Measurements from ENCODE around the gene TMEM219.
A peak's percentile ranks its signal among the peaks of the same experiment; 100 is the strongest.

Gene TMEM219

GRCh38 chr16:29983420-29984136 lies 21.7 kb downstream of the TMEM219 start:
- DNase-seq, result no peak

- DNase-seq, result no peak
These were observed 22.4 kb downstream of the TMEM219 start for GRCh38 chr16:29984137-29984763.

- no peak for DNase-seq
These were observed 22.9 kb downstream of the TMEM219 start for GRCh38 chr16:29984764-29985147.

GRCh38 chr16:29985271-29985811 lies 23.5 kb downstream of the TMEM219 start:
- no peak for DNase-seq

- no peak for DNase-seq
These were observed 24.4 kb downstream of the TMEM219 start for GRCh38 chr16:29986231-29986630.

- no peak for DNase-seq
These were observed 25.1 kb downstream of the TMEM219 start for GRCh38 chr16:29986931-29987330.

- no peak for DNase-seq
These were observed 25.6 kb downstream of the TMEM219 start for GRCh38 chr16:29987371-29988085.

- no peak for DNase-seq
These were observed 26.6 kb downstream of the TMEM219 start for GRCh38 chr16:29988346-29989075.

GRCh38 chr16:29989111-29989858 lies 27.4 kb downstream of the TMEM219 start:
- no peak for DNase-seq

GRCh38 chr16:29990034-29990433 lies 28.2 kb downstream of the TMEM219 start:
- DNase-seq, result no peak

- DNase-seq, result no peak
These were observed 29.1 kb downstream of the TMEM219 start for GRCh38 chr16:29990883-29991570.

GRCh38 chr16:29991571-29991904 lies 29.7 kb downstream of the TMEM219 start:
- no peak for DNase-seq

GRCh38 chr16:29992344-29992967 lies 30.6 kb downstream of the TMEM219 start:
- DNase-seq, result no peak

- DNase-seq, result no peak
These were observed 31.5 kb downstream of the TMEM219 start for GRCh38 chr16:29993191-29993902.

GRCh38 chr16:29993903-29994599 lies 32.2 kb downstream of the TMEM219 start:
- DNase-seq, result no peak

GRCh38 chr16:29994600-29995323 lies 32.9 kb downstream of the TMEM219 start:
- no peak for DNase-seq

- DNase-seq, result peak; percentile 89
These were observed 33.5 kb downstream of the TMEM219 start, which contains the start of gene HIRIP3 for GRCh38 chr16:29995324-29995910. TSS of gene HIRIP3 (minus strand) at chr16:29995617. CDS start at chr16:29995605, 12 bp downstream.

- peak; percentile 99 for DNase-seq
These were observed 34.3 kb downstream of the TMEM219 start, which contains the start of gene INO80E for GRCh38 chr16:29995911-29996765. TSS of gene INO80E (plus strand) at chr16:29996241. CDS start at chr16:29996311, 70 bp downstream.
